H9 (cell line): Measurements from ENCODE around the gene MYH7. TPM values are rescaled to one million over a fixed set of nuclear protein-coding genes. Genes with fewer than 3 reads are reported as not detected.

Experiments
- DNase-seq: peaks from one replicate; pipeline ENCODE4 v3.0.0-alpha.2; 2017
- H2AFZ ChIP-seq: one replicate; pipeline ENCODE4 v1.6.1; 2013; ENCODE audit warnings: mild to moderate bottlenecking, low read length, control low read depth, moderate library complexity
- H2AK5ac ChIP-seq: 2 replicates; pipeline ENCODE4 v1.6.1; 2013; ENCODE audit warnings: low read length, control low read depth, mixed read lengths; ENCODE audit not compliant: insufficient read length
- H2BK120ac ChIP-seq: one replicate; pipeline ENCODE4 v1.6.1; 2013; ENCODE audit warnings: low read depth, mild to moderate bottlenecking, low read length, control low read depth, inconsistent platforms; ENCODE audit not compliant: poor library complexity, severe bottlenecking
- H2BK12ac ChIP-seq: 2 replicates; pipeline ENCODE4 v1.6.1; 2013; ENCODE audit warnings: low read length, control low read depth, mixed read lengths, low read depth; ENCODE audit not compliant: insufficient read length
- H2BK15ac ChIP-seq: 2 replicates; pipeline ENCODE4 v1.6.1; 2013; ENCODE audit warnings: low read depth, low read length, control low read depth
- H2BK20ac ChIP-seq: one replicate; pipeline ENCODE4 v1.6.1; 2013; ENCODE audit warnings: low read depth, mild to moderate bottlenecking, low read length, control low read depth, inconsistent platforms; ENCODE audit not compliant: poor library complexity, severe bottlenecking
- H2BK5ac ChIP-seq: 2 replicates; pipeline ENCODE4 v1.6.1; 2013; ENCODE audit warnings: low read length, control low read depth, mixed read lengths; ENCODE audit not compliant: insufficient read length
- H3K14ac ChIP-seq: 2 replicates; pipeline ENCODE4 v1.6.1; 2013; ENCODE audit warnings: low read length, control low read depth; ENCODE audit not compliant: insufficient read depth
- H3K18ac ChIP-seq: 2 replicates; pipeline ENCODE4 v1.6.1; 2013; ENCODE audit warnings: low read depth, mild to moderate bottlenecking, mixed read lengths, low read length, control low read depth; ENCODE audit not compliant: insufficient read length
- H3K23ac ChIP-seq: 2 replicates; pipeline ENCODE4 v1.6.1; 2013; ENCODE audit warnings: low read length, control low read depth, mixed read lengths, low read depth; ENCODE audit not compliant: insufficient read length
- H3K23me2 ChIP-seq: 2 replicates; pipeline ENCODE4 v1.6.1; 2013; ENCODE audit warnings: low read depth, mild to moderate bottlenecking, mixed read lengths, low read length, control low read depth; ENCODE audit not compliant: insufficient read length, poor library complexity, severe bottlenecking
- H3K27ac ChIP-seq: 2 replicates; pipeline ENCODE4 v1.5.1; 2013; ENCODE audit warnings: low read length, control low read depth, mixed read lengths, low read depth; ENCODE audit not compliant: insufficient read length
- H3K27me3 ChIP-seq: 2 replicates; pipeline ENCODE4 v1.6.1; 2013; ENCODE audit warnings: low read length, control low read depth, inconsistent platforms; ENCODE audit not compliant: insufficient read depth
- H3K4ac ChIP-seq: 2 replicates; pipeline ENCODE4 v1.6.1; 2013; ENCODE audit warnings: low read depth, mild to moderate bottlenecking, control low read depth, inconsistent platforms, low read length, moderate library complexity
- H3K4me1 ChIP-seq: 2 replicates; pipeline ENCODE4 v1.6.1; 2013; ENCODE audit warnings: low read length, control low read depth, inconsistent platforms; ENCODE audit not compliant: insufficient read depth
- H3K4me2 ChIP-seq: 2 replicates; pipeline ENCODE4 v1.6.1; 2013; ENCODE audit warnings: low read length, control low read depth, mixed read lengths; ENCODE audit not compliant: insufficient read length, insufficient read depth
- H3K56ac ChIP-seq: 2 replicates; pipeline ENCODE4 v1.6.1; 2013; ENCODE audit warnings: low read depth, mild to moderate bottlenecking, mixed read lengths, low read length, control low read depth; ENCODE audit not compliant: insufficient read length
- H3K79me1 ChIP-seq: 2 replicates; pipeline ENCODE4 v1.6.1; 2013; ENCODE audit warnings: low read depth, mild to moderate bottlenecking, moderate library complexity, low read length, control low read depth, inconsistent platforms; ENCODE audit not compliant: insufficient read depth, poor library complexity, severe bottlenecking
- H3K79me2 ChIP-seq: 2 replicates; pipeline ENCODE4 v1.6.1; 2013; ENCODE audit warnings: low read length, control low read depth, inconsistent platforms; ENCODE audit not compliant: insufficient read depth
- H3K9ac ChIP-seq: 2 replicates; pipeline ENCODE4 v1.6.1; 2013; ENCODE audit warnings: low read length, control low read depth, mixed read lengths; ENCODE audit not compliant: insufficient read length; ENCODE audit errors: extremely low read depth
- H3K9me3 ChIP-seq: one replicate; pipeline ENCODE4 v1.6.1; 2013; ENCODE audit warnings: low read depth, low read length, inconsistent platforms; ENCODE audit not compliant: control insufficient read depth
- H3T11ph ChIP-seq: one replicate; pipeline ENCODE4 v1.6.1; 2013; ENCODE audit warnings: mild to moderate bottlenecking, low read length, control low read depth, inconsistent platforms
- H4K20me1 ChIP-seq: one replicate; pipeline ENCODE4 v1.6.1; 2013; ENCODE audit not compliant: control insufficient read depth, insufficient read length, insufficient read depth
- H4K5ac ChIP-seq: 2 replicates; pipeline ENCODE4 v1.6.1; 2013; ENCODE audit warnings: low read depth, mild to moderate bottlenecking, mixed read lengths, low read length, control low read depth; ENCODE audit not compliant: insufficient read length
- H4K8ac ChIP-seq: replicated peaks from 2 replicates; pipeline ENCODE4 v1.6.1; 2013; ENCODE audit warnings: low read length, control low read depth, mixed read lengths, low read depth; ENCODE audit not compliant: insufficient read length
- H4K91ac ChIP-seq: 2 replicates; pipeline ENCODE4 v1.6.1; 2013; ENCODE audit warnings: low read depth, mild to moderate bottlenecking, moderate library complexity, mixed read lengths, low read length, control low read depth; ENCODE audit not compliant: insufficient read length
- H3K27ac Mint-ChIP-seq, 3 experiments: 2 replicates in 2 of 3; 3 replicates in 1 of 3; pipeline ENCODE4 v1.8.0; 2020 to 2021; ENCODE audit warnings: mixed read lengths in 3 of 3, mild to moderate bottlenecking in 1 of 3, moderate library complexity in 1 of 3
- H3K27me3 Mint-ChIP-seq: 2 replicates; pipeline ENCODE4 v1.8.0; 2021; ENCODE audit warnings: low read depth, mild to moderate bottlenecking, moderate library complexity, mixed read lengths
- H3K36me3 Mint-ChIP-seq, 3 experiments: 2 replicates in 2 of 3; 3 replicates in 1 of 3; pipeline ENCODE4 v1.8.0; 2020 to 2021; ENCODE audit warnings: low read depth in 3 of 3, mixed read lengths in 3 of 3; ENCODE audit not compliant: insufficient read depth in 1 of 3
- H3K4me1 Mint-ChIP-seq, 2 experiments: 2 replicates each; pipeline ENCODE4 v1.8.0; 2020; ENCODE audit warnings: mixed read lengths in 2 of 2
- H3K4me3 Mint-ChIP-seq, 2 experiments: 2 replicates in 1 of 2; 3 replicates in 1 of 2; pipeline ENCODE4 v1.8.0; 2020 to 2021; ENCODE audit warnings: mild to moderate bottlenecking in 2 of 2, mixed read lengths in 2 of 2, moderate library complexity in 1 of 2
- H3K9me3 Mint-ChIP-seq, 2 experiments: 2 replicates in 1 of 2; 3 replicates in 1 of 2; pipeline ENCODE4 v1.8.0; 2020; ENCODE audit warnings: mild to moderate bottlenecking in 2 of 2, mixed read lengths in 2 of 2, moderate library complexity in 1 of 2
- CTCF ChIP-seq: fragments of 200-600 bp; sonication (generic); conservative IDR thresholded peaks from 3 replicates; pipeline ENCODE4 v1.8.0; 2021; ENCODE audit warnings: antibody characterized with exemption, mild to moderate bottlenecking
- WGBS: extraction: QIAGEN DNeasy Blood & Tissue Kit; methylation state at CpG from one replicate; pipeline ENCODE4 v1.1.7; 2013; ENCODE audit warnings: missing lambda C conversion rate, low lambda C conversion rate, mixed read lengths; ENCODE audit not compliant: insufficient read length; ENCODE audit errors: extremely low coverage; 5-methylcytosine and 5-hydroxymethylcytosine counted together
- total RNA-seq: library from RNA; stranded (reverse); gene quantifications from 2 replicates; pipeline ENCODE4 v1.2.1, GENCODE V29; 2021

The MYH7 gene
- total RNA-seq, 1 experiment from 2014 or later: not detected

- H2AFZ ChIP-seq: no peak overlapping the region
- H3T11ph ChIP-seq: no peak overlapping the region
- no peaks in the 10 kb centered on the region for H3K9me3 ChIP-seq
- peaks cover 11 to 20% of the 10 kb centered on the region in 2 experiments for H3K4me1 Mint-ChIP-seq
- H2BK120ac ChIP-seq: no peak overlapping the region
- peaks cover 60% of the 10 kb centered on the region for H3K27me3 Mint-ChIP-seq
- H3K27me3 ChIP-seq: no peaks in the 10 kb centered on the region
- no peak for TF ChIP-seq CTCF
- H3K79me1 ChIP-seq: no peaks in the 10 kb centered on the region
- no peak overlapping the region for H3K18ac ChIP-seq
- no peak overlapping the region for H2BK12ac ChIP-seq
- no peak overlapping the region for H4K5ac ChIP-seq
- no peak overlapping the region for H4K91ac ChIP-seq
- H3K9me3 Mint-ChIP-seq: no peaks in the 10 kb centered on the region
- H2BK20ac ChIP-seq: no peak overlapping the region
- no peak overlapping the region for H3K27ac ChIP-seq
- H3K36me3 Mint-ChIP-seq: no peaks in the 10 kb centered on the region
- no peak overlapping the region for H3K4ac ChIP-seq
- H3K27ac Mint-ChIP-seq: no peak overlapping the region
- no peak overlapping the region for H2AK5ac ChIP-seq
- no peak overlapping the region for H4K8ac ChIP-seq
- H2BK5ac ChIP-seq: no peak overlapping the region
- H3K4me1 ChIP-seq: no peaks in the 10 kb centered on the region
- no peak overlapping the region for H3K9ac ChIP-seq
- H2BK15ac ChIP-seq: no peak overlapping the region
- H3K79me2 ChIP-seq: no peaks in the 10 kb centered on the region
- no peaks in the 10 kb centered on the region for H3K23me2 ChIP-seq
- H3K56ac ChIP-seq: no peak overlapping the region
- no peaks in the 10 kb centered on the region for H4K20me1 ChIP-seq
- WGBS: no CpG with 5 or more reads among the region's 14 CpGs
- H3K23ac ChIP-seq: no peak overlapping the region
- H3K4me2 ChIP-seq: no peak overlapping the region
- DNase-seq: no peak
- H3K4me3 Mint-ChIP-seq: no peak overlapping the region
- H3K14ac ChIP-seq: no peak overlapping the region; the same call in 1 of the 2 replicates
Measured at GRCh38 chr14:23404331-23404900, 31.0 kb downstream of the MYH7 start.
